Measurements from ENCODE around the gene SLC9A9. TPM values are rescaled to one million over a fixed set of nuclear protein-coding genes. Genes with fewer than 3 reads are reported as not detected.

Gene SLC9A9
- total and polyA plus RNA-seq, 4 donors = 12.0 to 39.7 (median 19.1) TPM

- Histone ChIP-seq H3K36me3 (ENCODE audit: control insufficient read depth, insufficient read depth, low read length) (no peaks in the 10 kb centered on the region), H3K27me3 (ENCODE audit: control insufficient read depth, insufficient read depth, low read length) (no peaks in the 10 kb centered on the region), H3K4me1 (ENCODE audit: control insufficient read depth, insufficient read depth, low read length) (no peaks in the 10 kb centered on the region), H3K4me3 (ENCODE audit: low read depth, low read length) (no peak overlapping the region), H3K9me3 (ENCODE audit: control insufficient read depth, insufficient read depth, low read length) (no peaks in the 10 kb centered on the region), H3K27ac (ENCODE audit: low read depth, low read length) (no peak overlapping the region)
- no peak for DNase-seq (ENCODE audit: low read depth in 4 of 6, low spot score in 6 of 6)
These were observed 17.5 kb downstream of the SLC9A9 start for GRCh38 chr3:143830786-143831185.

- Histone ChIP-seq H3K27me3 (ENCODE audit: control insufficient read depth, insufficient read depth, low read length) (no peaks in the 10 kb centered on the region), H3K27ac (ENCODE audit: low read depth, low read length) (no peak overlapping the region), H3K4me1 (ENCODE audit: control insufficient read depth, insufficient read depth, low read length) (no peaks in the 10 kb centered on the region), H3K36me3 (ENCODE audit: control insufficient read depth, insufficient read depth, low read length) (no peaks in the 10 kb centered on the region), H3K4me3 (ENCODE audit: low read depth, low read length) (no peak overlapping the region), H3K9me3 (ENCODE audit: control insufficient read depth, insufficient read depth, low read length) (no peaks in the 10 kb centered on the region)
- WGBS (ENCODE audit: insufficient coverage) = no CpG with 5 or more reads among the region's 2 CpGs
- DNase-seq (ENCODE audit: low read depth in 4 of 6, low spot score in 6 of 6) = no peak
These were observed 18.2 kb downstream of the SLC9A9 start for GRCh38 chr3:143830063-143830462.

GRCh38 chr3:143827425-143827824 is 20.8 kb downstream of the SLC9A9 start:
- 91% methylated on average over 2 of the region's 2 CpGs for WGBS (ENCODE audit: insufficient coverage)
- Histone ChIP-seq H3K4me3 (ENCODE audit: low read depth, low read length) (no peak overlapping the region), H3K27ac (ENCODE audit: low read depth, low read length) (no peak overlapping the region), H3K36me3 (ENCODE audit: control insufficient read depth, insufficient read depth, low read length) (no peaks in the 10 kb centered on the region), H3K4me1 (ENCODE audit: control insufficient read depth, insufficient read depth, low read length) (no peaks in the 10 kb centered on the region), H3K27me3 (ENCODE audit: control insufficient read depth, insufficient read depth, low read length) (no peaks in the 10 kb centered on the region), H3K9me3 (ENCODE audit: control insufficient read depth, insufficient read depth, low read length) (no peaks in the 10 kb centered on the region)
- DNase-seq (ENCODE audit: low read depth in 4 of 6, low spot score in 6 of 6) = peak in 1 of 6 donors; percentile 35

GRCh38 chr3:143826296-143826695 is 22.0 kb downstream of the SLC9A9 start:
- Histone ChIP-seq H3K27ac (ENCODE audit: low read depth, low read length) (no peak overlapping the region), H3K9me3 (ENCODE audit: control insufficient read depth, insufficient read depth, low read length) (no peaks in the 10 kb centered on the region), H3K27me3 (ENCODE audit: control insufficient read depth, insufficient read depth, low read length) (no peaks in the 10 kb centered on the region), H3K4me3 (ENCODE audit: low read depth, low read length) (no peak overlapping the region), H3K36me3 (ENCODE audit: control insufficient read depth, insufficient read depth, low read length) (no peaks in the 10 kb centered on the region), H3K4me1 (ENCODE audit: control insufficient read depth, insufficient read depth, low read length) (no peaks in the 10 kb centered on the region)
- 36% methylated on average over 1 of the region's 1 CpG for WGBS (ENCODE audit: insufficient coverage)
- peak in 2 of 6 donors; percentile 11 to 37 for DNase-seq (ENCODE audit: low read depth in 4 of 6, low spot score in 6 of 6)

GRCh38 chr3:143825513-143825912 is 22.8 kb downstream of the SLC9A9 start:
- WGBS (ENCODE audit: insufficient coverage) = no CpG with 5 or more reads among the region's 3 CpGs
- Histone ChIP-seq H3K4me1 (ENCODE audit: control insufficient read depth, insufficient read depth, low read length) (peaks cover under 1% of the 10 kb centered on the region), H3K4me3 (ENCODE audit: low read depth, low read length) (no peak overlapping the region), H3K36me3 (ENCODE audit: control insufficient read depth, insufficient read depth, low read length) (no peaks in the 10 kb centered on the region), H3K27ac (ENCODE audit: low read depth, low read length) (peak overlapping the region; percentile 17), H3K9me3 (ENCODE audit: control insufficient read depth, insufficient read depth, low read length) (no peaks in the 10 kb centered on the region), H3K27me3 (ENCODE audit: control insufficient read depth, insufficient read depth, low read length) (no peaks in the 10 kb centered on the region)
- DNase-seq (ENCODE audit: low read depth in 4 of 6, low spot score in 6 of 6) = no peak

- H3K9me3 ChIP-seq (ENCODE audit: control insufficient read depth, insufficient read depth, low read length) = no peaks in the 10 kb centered on the region
- no peaks in the 10 kb centered on the region for H3K27me3 ChIP-seq (ENCODE audit: control insufficient read depth, insufficient read depth, low read length)
- H3K4me3 ChIP-seq (ENCODE audit: low read depth, low read length) = no peak overlapping the region
- no peak overlapping the region for H3K27ac ChIP-seq (ENCODE audit: low read depth, low read length)
- peak in 2 of 6 donors; percentile 65 for DNase-seq (ENCODE audit: low read depth in 4 of 6, low spot score in 6 of 6)
- H3K4me1 ChIP-seq (ENCODE audit: control insufficient read depth, insufficient read depth, low read length) = peaks cover 4% of the 10 kb centered on the region
- H3K36me3 ChIP-seq (ENCODE audit: control insufficient read depth, insufficient read depth, low read length) = no peaks in the 10 kb centered on the region
- no CpG with 5 or more reads among the region's 3 CpGs for whole genome bisulfite sequencing (ENCODE audit: insufficient coverage)
These were observed 23.4 kb downstream of the SLC9A9 start for GRCh38 chr3:143824735-143825385.

GRCh38 chr3:143822798-143823197 is 25.5 kb downstream of the SLC9A9 start:
- no peak overlapping the region for H3K27ac ChIP-seq (ENCODE audit: low read depth, low read length)
- H3K4me3 ChIP-seq (ENCODE audit: low read depth, low read length) = no peak overlapping the region
- H3K4me1 ChIP-seq (ENCODE audit: control insufficient read depth, insufficient read depth, low read length) = peaks cover 4% of the 10 kb centered on the region
- 40% methylated on average over 1 of the region's 1 CpG for WGBS (ENCODE audit: insufficient coverage)
- peaks cover 2% of the 10 kb centered on the region for H3K36me3 ChIP-seq (ENCODE audit: control insufficient read depth, insufficient read depth, low read length)
- no peaks in the 10 kb centered on the region for H3K27me3 ChIP-seq (ENCODE audit: control insufficient read depth, insufficient read depth, low read length)
- H3K9me3 ChIP-seq (ENCODE audit: control insufficient read depth, insufficient read depth, low read length) = no peaks in the 10 kb centered on the region
- peak in 1 of 6 donors; percentile 15 for DNase-seq (ENCODE audit: low read depth in 4 of 6, low spot score in 6 of 6)

GRCh38 chr3:143822374-143822773 is 25.9 kb downstream of the SLC9A9 start:
- Histone ChIP-seq H3K36me3 (ENCODE audit: control insufficient read depth, insufficient read depth, low read length) (peaks cover 2% of the 10 kb centered on the region), H3K27ac (ENCODE audit: low read depth, low read length) (no peak overlapping the region), H3K4me1 (ENCODE audit: control insufficient read depth, insufficient read depth, low read length) (peaks cover 4% of the 10 kb centered on the region), H3K9me3 (ENCODE audit: control insufficient read depth, insufficient read depth, low read length) (no peaks in the 10 kb centered on the region), H3K4me3 (ENCODE audit: low read depth, low read length) (no peak overlapping the region), H3K27me3 (ENCODE audit: control insufficient read depth, insufficient read depth, low read length) (no peaks in the 10 kb centered on the region)
- DNase-seq (ENCODE audit: low read depth in 4 of 6, low spot score in 6 of 6) = peak in 1 of 6 donors; percentile 34
- no CpG with 5 or more reads among the region's 3 CpGs for WGBS (ENCODE audit: insufficient coverage)

GRCh38 chr3:143821862-143822261 is 26.4 kb downstream of the SLC9A9 start:
- peaks cover 4% of the 10 kb centered on the region for H3K4me1 ChIP-seq (ENCODE audit: control insufficient read depth, insufficient read depth, low read length)
- H3K4me3 ChIP-seq (ENCODE audit: low read depth, low read length) = no peak overlapping the region
- WGBS (ENCODE audit: insufficient coverage) = 57% methylated on average over 4 of the region's 4 CpGs
- H3K27ac ChIP-seq (ENCODE audit: low read depth, low read length) = no peak overlapping the region
- no peaks in the 10 kb centered on the region for H3K27me3 ChIP-seq (ENCODE audit: control insufficient read depth, insufficient read depth, low read length)
- DNase-seq (ENCODE audit: low read depth in 4 of 6, low spot score in 6 of 6) = no peak
- H3K36me3 ChIP-seq (ENCODE audit: control insufficient read depth, insufficient read depth, low read length) = peaks cover 2% of the 10 kb centered on the region
- no peaks in the 10 kb centered on the region for H3K9me3 ChIP-seq (ENCODE audit: control insufficient read depth, insufficient read depth, low read length)

GRCh38 chr3:143820466-143821221 is 27.6 kb downstream of the SLC9A9 start:
- no peak for DNase-seq (ENCODE audit: low read depth in 4 of 6, low spot score in 6 of 6)
- Histone ChIP-seq H3K9me3 (ENCODE audit: control insufficient read depth, insufficient read depth, low read length) (no peaks in the 10 kb centered on the region), H3K36me3 (ENCODE audit: control insufficient read depth, insufficient read depth, low read length) (peaks cover 2% of the 10 kb centered on the region), H3K4me1 (ENCODE audit: control insufficient read depth, insufficient read depth, low read length) (peaks cover 4% of the 10 kb centered on the region), H3K27ac (ENCODE audit: low read depth, low read length) (no peak overlapping the region), H3K4me3 (ENCODE audit: low read depth, low read length) (no peak overlapping the region), H3K27me3 (ENCODE audit: control insufficient read depth, insufficient read depth, low read length) (no peaks in the 10 kb centered on the region)
- WGBS (ENCODE audit: insufficient coverage) = no CpG with 5 or more reads among the region's 3 CpGs
